ENCODE results near the gene PPDPF.

Gene PPDPF

GRCh38 chr20:63491635-63492230, 28.8 kb upstream of the PPDPF start:
- peaks cover 78% of the 10 kb centered on the region for H3K36me3 ChIP-seq
- DNase-seq, result no peak
- no peaks in the 10 kb centered on the region; the same call in 1 of the 2 replicates for H3K4me1 ChIP-seq
- no peaks in the 10 kb centered on the region for H3K9me3 ChIP-seq
- H3K27me3 ChIP-seq, result no peaks in the 10 kb centered on the region
- H3K4me3 ChIP-seq (ENCODE audit: low read depth, low read length), result no peak overlapping the region
- no peak for TF ChIP-seq CTCF (IDR thresholded peaks at IDR 0.05; ENCODE audit: low read depth, low read length)

- Histone ChIP-seq H3K4me1 (peaks cover 6% of the 10 kb centered on the region; the same call in 1 of the 2 replicates), H3K9me3 (no peaks in the 10 kb centered on the region), H3K27me3 (no peaks in the 10 kb centered on the region), H3K36me3 (peaks cover 86% of the 10 kb centered on the region), H3K4me3 (ENCODE audit: low read depth, low read length) (no peak overlapping the region)
- TF ChIP-seq CTCF (IDR thresholded peaks at IDR 0.05; ENCODE audit: low read depth, low read length), result no peak
- no peak for DNase-seq
Measured at GRCh38 chr20:63492518-63492917, 28.0 kb upstream of the PPDPF start.

GRCh38 chr20:63492982-63493381, 27.6 kb upstream of the PPDPF start:
- Histone ChIP-seq H3K4me1 (peaks cover 6% of the 10 kb centered on the region; the same call in 1 of the 2 replicates), H3K36me3 (peaks cover 87% of the 10 kb centered on the region), H3K4me3 (ENCODE audit: low read depth, low read length) (no peak overlapping the region), H3K27me3 (no peaks in the 10 kb centered on the region), H3K9me3 (no peaks in the 10 kb centered on the region)
- no peak for DNase-seq
- TF ChIP-seq CTCF (IDR thresholded peaks at IDR 0.05; ENCODE audit: low read depth, low read length), result no peak

- Histone ChIP-seq H3K27me3 (no peaks in the 10 kb centered on the region), H3K4me3 (ENCODE audit: low read depth, low read length) (no peak overlapping the region), H3K36me3 (peaks cover 84% of the 10 kb centered on the region), H3K9me3 (no peaks in the 10 kb centered on the region), H3K4me1 (peaks cover 6% of the 10 kb centered on the region; the same call in 1 of the 2 replicates)
- no peak for DNase-seq
- TF ChIP-seq CTCF (IDR thresholded peaks at IDR 0.05; ENCODE audit: low read depth, low read length), result no peak
Measured at GRCh38 chr20:63493563-63494020, 27.0 kb upstream of the PPDPF start.

GRCh38 chr20:63494084-63494419, 26.5 kb upstream of the PPDPF start:
- TF ChIP-seq CTCF (IDR thresholded peaks at IDR 0.05; ENCODE audit: low read depth, low read length), result no peak
- no peak for DNase-seq
- H3K9me3 ChIP-seq, result no peaks in the 10 kb centered on the region
- H3K36me3 ChIP-seq, result peaks cover 80% of the 10 kb centered on the region
- peaks cover 6% of the 10 kb centered on the region; the same call in 1 of the 2 replicates for H3K4me1 ChIP-seq
- H3K27me3 ChIP-seq, result no peaks in the 10 kb centered on the region
- H3K4me3 ChIP-seq (ENCODE audit: low read depth, low read length), result no peak overlapping the region

GRCh38 chr20:63494420-63495166, 26.0 kb upstream of the PPDPF start:
- no peaks in the 10 kb centered on the region for H3K27me3 ChIP-seq
- TF ChIP-seq CTCF (IDR thresholded peaks at IDR 0.05; ENCODE audit: low read depth, low read length), result no peak
- no peak overlapping the region for H3K4me3 ChIP-seq (ENCODE audit: low read depth, low read length)
- H3K36me3 ChIP-seq, result peaks cover 74% of the 10 kb centered on the region
- H3K4me1 ChIP-seq, result peaks cover 9% of the 10 kb centered on the region
- no peaks in the 10 kb centered on the region for H3K9me3 ChIP-seq
- DNase-seq, result no peak
